Stimulated activated CD8-positive, alpha-beta memory T cell treated with anti-CD3 and anti-CD28 coated beads, Interleukin-12 subunit alpha, Interleukin-12 subunit beta, amount 100 ng/mL, for 1 hour (primary cell): Measurements from ENCODE around the gene CMTM7.
A peak's percentile ranks its signal among the peaks of the same experiment; 100 is the strongest.

Experiments used
- DNase-seq: peaks from one replicate; pipeline ENCODE4 v3.0.0-alpha.2; 2020; ENCODE audit warnings: low read depth

The CMTM7 gene

DNA sequence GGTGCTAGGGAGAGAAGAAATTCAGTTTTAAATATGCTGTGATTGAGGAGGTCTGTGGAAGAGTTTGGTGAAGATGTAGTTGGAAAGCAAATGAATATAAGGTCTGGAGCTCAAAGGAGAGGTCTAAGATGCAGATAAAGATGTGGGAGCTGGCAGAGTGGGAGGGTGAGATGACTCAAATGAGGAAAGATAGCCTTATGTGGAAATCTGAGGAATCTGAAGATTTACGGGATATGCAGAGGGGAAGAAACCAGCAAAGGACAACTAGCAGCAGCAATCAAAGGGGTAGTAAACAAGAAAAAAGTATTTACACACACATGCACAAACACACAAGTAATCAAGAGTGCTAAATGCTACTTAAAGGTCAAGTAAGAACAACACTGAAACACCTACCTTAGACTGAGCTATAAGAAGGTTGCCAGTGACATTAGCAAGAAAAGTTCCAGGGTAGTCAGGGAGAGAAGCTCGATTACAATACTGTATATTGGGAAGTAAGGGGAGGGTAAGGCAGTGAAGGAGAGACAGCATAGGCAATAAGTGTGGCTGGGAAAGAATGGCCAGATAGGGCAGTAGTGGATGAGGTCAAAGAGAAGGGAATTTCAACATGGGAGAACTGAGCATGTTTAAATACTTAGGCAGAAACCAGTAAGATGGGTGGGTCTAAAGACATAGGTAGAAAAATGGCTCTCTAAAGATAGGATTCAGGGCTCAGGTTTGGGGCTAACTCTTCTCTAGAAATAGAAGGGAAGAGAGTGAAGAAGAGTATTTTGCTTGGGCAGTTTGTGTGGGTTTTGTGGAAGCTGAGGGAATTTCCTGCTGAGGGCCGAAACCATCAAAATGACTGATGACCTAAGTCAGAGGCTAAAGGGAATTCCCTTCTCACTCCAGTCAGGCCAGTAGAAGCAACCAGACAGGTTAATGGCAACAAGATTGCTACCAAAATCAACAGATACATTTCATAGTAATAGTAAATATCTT is 102.1 kb downstream of the CMTM7 start:
- DNase-seq: no peak

DNA sequence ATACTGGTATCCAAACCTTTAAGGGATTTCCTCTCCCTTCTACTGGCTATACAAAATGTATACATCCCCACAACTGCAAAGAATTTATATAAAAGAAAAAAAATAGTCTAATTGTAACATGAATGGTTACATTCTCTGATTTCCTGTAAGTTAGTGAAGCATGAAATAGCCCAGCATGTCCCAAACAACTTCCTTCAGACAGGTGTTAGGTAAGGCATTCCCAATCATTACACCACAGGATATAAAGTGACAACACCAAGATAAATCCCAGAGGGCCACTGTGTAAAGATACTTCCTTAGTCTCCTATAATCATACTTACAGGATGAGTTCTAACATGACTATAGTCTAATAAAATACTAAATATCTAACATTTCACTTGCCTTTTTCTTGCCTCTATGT is 103.4 kb downstream of the CMTM7 start:
- DNase-seq: no peak

DNA sequence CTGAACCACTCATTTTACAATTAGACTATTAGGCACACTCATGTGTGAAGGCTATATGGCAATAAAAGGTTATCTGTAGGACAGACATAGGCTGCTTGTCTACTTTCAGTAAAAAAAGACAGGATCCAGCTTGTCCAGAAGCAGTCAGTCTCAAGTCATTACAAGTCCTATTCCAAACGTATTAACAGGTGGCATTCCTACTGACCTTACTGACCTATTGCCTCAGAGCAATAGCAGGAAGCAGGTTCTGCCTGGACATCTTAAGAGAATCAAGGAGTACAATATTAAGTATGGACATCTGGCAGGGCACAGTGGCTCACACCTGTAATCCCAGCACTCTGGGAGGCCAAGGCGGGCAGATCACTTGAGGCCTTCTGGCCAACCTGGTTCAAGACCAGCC is 104.0 kb downstream of the CMTM7 start:
- no peak for DNase-seq

GRCh38 chr3:32498252-32498651 is 106.6 kb downstream of the CMTM7 start:
- no peak for DNase-seq

- DNase-seq: no peak
These were observed 107.3 kb downstream of the CMTM7 start for GRCh38 chr3:32498992-32499391.

- no peak for DNase-seq
These were observed 107.9 kb downstream of the CMTM7 start for GRCh38 chr3:32499585-32499984.

GRCh38 chr3:32500231-32500630 is 108.6 kb downstream of the CMTM7 start:
- no peak for DNase-seq

DNA sequence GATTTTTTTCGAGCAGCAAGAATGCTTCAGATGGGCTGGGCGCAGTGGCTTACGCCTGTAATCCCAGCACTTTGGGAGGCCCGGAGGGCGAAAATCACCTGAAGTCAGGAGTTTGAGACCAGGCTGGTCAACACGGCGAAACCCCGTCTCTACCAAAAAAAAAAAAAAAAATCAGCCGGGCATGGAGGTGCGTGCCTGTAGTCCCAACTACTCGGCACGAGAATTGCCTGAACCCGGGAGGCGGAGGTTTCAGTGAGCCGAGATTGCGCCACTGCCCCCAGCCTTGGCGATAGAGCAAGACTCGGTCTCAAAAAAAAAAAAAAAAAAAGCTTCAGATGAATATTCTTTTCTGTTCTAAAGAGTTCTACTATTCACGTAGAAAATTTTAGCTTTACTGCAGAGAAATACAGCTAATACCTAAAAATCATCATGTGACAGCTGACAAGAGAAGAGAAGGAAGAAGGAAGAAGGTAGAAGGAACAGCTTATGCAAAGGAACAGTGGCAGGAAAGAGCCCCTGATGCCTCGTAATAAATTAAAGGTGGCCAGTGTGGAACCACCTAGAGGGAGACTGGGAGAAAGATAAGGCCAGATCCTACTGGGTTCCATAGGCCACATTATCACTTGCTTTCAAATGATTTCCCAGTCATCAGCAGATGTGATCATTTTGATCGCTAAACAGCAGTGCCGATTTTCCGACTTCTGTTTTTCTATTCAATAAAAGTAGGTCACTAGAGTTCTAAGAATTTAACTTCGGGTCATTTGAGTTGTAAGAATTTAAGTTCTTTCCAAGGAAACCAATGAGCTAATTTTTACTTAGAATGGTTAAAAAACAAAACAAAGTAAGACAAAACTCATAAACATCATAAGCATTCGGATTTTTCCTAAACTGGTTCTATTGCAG is 109.5 kb downstream of the CMTM7 start:
- no peak for DNase-seq

DNA sequence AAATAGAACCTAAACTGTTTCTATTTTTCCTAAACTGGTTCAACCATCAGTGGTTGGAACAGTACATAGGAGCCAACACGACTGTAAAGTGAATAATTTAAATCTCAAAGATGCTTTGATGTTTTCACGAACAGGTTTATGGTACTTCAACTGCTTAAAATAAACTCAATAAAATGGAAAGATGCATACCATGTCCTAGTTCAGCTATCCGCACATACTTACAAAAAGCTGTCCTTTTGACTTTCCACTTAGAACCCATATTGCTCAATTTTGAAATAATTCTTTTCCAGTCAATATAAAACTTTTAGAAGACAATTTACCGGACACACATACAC is 110.1 kb downstream of the CMTM7 start:
- DNase-seq: no peak

DNA sequence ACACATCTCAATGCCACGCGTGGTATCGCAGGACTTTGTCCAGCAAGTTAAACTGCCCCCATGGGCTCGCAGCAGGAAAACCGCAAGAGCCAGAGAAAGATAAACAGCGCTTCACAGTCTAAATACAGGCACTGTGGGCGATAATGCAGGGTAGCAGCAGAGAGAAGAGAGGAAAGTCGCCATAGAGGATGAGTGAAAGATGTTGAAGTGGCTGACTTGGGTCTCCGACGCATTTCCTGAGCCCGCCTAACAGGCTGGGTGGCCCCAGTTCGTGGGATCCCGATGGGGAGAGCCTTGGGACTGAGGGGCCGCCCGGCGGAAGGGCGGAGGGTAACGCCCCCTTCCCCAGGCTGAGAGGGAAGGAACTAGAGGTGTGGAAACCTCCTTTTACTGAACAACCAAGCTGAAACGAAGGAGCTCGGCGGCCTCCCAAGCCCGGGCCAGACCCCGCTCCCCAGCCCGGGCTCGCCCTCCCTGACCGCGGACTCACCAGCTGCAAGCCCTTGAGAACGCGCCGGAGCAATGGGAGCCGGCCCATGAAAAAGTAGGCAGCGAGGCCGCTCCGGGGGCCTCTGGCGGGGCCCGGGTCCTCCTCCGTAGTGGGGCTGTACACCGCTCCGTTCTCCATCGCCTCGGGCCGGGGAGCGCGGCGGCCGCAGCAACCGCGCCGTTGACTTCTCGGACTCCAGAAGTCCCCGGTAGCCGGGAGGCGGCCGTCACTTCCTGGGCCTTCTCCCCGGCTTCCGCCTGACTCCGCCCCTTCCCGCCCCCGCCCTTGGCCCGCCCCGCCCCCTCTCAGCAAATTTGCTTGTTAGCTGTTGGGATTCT is 110.7 kb downstream of the CMTM7 start, which contains the start of gene CMTM6:
Gene CMTM6, minus strand, starts transcription at position 735 of the 828 bp plus-strand sequence. Its CDS starts 107 bp downstream, at position 628.
- DNase-seq: peak; percentile 65

GRCh38 chr3:32502946-32503286 is 111.3 kb downstream of the CMTM7 start:
- DNase-seq: no peak
